NCI-H2227 (cell line): ENCODE data around the gene KLHL29.

Experiments
- DNase-seq: peaks from one replicate; lab custom pipeline; 2025; ENCODE audit not compliant: unreplicated experiment; lab: John Stamatoyannopoulos, UW

KLHL29 gene

DNA sequence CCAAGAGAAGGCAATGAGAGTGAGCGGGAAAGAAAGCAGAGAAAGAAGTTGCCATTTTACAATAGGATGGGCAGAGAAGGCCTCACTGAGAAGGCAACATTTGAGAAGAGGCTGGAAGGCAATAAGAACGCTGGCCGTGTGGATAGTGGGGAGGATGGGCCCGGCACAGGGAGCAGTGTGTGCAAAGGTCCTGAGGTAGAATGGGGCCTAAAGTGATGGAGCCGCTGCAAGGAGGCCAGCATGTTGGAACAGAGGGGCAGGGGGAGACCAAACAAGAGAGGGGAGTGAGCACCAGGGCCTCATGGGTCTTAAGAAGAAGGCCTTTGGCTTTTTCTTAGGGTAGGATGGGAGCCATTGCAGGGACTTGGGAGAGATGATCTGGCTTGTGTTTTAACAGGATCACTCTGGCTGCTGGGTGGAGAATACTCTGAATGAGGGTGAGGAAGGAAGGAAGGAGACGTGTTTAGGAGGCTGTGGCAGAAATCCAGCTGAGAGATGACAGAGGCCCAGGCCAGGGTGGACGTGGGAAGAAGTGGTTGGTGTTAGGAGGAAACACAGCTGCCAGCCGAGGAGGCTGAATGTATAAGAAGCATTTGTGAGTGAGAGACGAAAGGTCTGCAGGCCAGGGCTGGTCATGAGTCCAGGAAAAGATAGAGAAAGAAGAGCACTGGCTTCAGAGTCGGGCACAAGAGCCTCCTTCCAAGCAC, 159.8 kb downstream of the KLHL29 start:
- no peak for DNase-seq

DNA sequence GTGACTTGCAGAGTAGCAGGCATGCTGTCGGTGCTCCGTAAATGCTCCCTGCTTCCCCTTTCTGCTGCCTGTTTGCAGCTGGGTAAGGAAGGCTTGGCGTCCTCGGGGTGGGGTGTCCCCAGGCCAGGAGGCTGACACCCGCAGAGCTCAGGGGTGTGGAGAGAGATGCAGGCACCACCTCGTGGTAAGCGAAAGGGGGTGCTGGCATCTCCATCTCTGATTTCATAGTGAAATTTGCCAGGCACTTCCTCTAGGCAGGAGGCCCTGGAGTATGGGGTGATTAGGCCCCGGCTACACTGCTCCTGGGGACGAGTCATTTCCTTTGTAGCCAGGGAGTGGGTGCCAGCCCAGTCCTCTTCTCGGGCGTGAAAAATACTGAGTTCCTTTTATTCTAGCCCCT, 160.4 kb downstream of the KLHL29 start:
- no peak for DNase-seq

DNA sequence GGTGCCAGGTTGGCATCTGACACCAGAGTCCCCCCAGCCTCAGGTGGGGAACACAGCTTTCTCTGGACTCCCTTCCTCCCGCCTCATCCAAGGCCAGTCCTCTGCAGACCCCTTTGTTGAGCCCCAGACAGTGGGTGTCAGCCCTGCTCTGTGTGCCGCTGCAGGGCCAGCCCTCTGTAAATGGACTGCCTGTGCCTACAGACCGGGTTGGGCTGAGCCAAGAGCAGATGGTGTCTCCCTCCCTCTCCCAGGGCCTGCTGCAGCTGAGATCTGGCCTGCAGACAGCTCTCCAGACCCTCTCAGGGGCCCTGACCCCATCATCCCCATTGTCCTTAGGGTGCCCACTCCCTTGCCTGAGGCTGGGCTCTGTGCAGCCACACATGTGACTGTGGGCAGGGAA, 160.8 kb downstream of the KLHL29 start:
- DNase-seq, result peak; percentile 23

DNA sequence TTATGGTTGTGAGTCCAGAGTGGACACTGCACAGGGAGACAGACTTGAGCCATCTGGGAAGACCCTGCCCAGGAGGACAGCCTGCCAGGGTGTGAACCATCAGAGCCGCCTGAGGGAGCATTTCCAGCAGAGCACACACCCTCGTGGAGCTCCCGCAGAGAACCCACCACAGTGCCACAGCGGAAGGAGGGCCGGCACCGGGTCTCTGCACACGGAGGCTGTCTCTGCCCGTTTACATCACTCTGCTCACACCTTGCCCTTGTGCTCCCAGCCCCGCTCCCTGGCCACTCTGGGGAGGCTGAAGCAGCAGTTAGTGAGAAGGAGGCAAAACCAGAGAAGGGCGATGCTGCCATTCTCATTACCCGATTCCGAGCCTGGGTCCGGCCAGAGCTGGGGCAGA, 161.9 kb downstream of the KLHL29 start:
- DNase-seq, result no peak

DNA sequence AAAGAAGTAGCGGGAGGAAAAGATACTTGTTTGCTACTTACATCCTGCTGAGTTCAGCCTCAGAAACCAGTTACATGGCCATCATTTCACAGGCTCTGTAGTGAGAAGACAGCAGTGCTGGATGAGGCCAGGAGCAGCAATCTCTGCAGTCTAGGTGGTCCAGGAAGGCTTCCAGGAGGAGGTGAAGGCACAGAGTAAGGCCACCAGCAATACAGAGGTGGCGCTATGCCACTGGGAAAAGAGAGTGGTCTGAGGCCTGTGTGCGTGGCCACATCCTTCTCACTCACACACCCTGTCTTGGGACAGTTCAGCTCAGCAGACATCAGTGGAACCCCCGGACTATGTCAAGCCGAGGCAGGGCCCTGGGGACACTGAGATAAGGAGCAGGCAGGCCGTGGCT, 162.7 kb downstream of the KLHL29 start:
- no peak for DNase-seq

DNA sequence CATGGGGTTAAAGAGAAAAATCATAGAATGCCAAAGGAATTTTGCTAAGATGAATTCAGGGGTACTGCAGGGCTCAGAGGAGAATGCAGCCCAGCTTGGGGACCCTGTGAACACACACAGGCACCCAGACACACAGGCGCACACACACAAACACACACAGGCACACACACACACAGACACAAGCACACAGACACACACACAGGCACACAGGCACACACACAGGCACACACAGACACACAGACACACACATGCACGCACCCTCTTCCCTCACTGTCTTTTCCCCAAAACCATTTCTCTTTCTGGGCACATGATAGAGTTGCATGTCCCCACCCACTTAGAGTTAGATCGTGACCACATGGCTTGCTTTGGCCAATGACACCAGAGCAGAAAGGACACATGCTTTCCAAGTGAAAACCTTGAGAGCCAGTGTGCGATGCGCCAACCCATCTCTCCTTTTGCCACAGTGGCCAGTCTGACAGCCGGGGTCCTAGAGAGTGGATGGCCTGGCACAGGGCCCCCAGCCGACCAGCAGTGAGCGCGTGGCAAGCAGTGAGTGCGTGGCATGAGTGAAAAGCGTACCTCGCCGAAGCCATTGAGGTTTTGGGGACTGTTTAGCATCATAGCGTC, 163.3 kb downstream of the KLHL29 start:
- DNase-seq, result no peak

DNA sequence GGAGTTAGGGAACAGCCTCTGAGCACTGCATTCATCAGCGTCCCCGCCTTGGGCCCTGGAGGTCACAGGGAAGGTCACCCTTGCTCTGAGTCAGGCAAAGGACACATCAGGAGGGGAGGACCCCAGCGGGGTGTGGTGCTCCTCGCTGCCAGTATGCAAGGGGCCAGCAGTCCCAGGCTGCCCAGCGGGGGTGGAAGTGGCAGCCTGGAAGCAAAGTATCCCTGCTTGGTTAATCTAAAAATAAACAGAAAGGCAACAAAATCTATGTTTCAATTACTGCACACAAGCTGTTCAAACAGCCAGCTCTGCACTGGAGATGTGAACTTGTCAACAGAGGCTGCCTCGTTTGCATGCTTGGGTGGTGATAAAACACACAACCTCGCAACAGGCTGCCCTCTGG, 164.1 kb downstream of the KLHL29 start:
- peak; percentile 24 for DNase-seq

DNA sequence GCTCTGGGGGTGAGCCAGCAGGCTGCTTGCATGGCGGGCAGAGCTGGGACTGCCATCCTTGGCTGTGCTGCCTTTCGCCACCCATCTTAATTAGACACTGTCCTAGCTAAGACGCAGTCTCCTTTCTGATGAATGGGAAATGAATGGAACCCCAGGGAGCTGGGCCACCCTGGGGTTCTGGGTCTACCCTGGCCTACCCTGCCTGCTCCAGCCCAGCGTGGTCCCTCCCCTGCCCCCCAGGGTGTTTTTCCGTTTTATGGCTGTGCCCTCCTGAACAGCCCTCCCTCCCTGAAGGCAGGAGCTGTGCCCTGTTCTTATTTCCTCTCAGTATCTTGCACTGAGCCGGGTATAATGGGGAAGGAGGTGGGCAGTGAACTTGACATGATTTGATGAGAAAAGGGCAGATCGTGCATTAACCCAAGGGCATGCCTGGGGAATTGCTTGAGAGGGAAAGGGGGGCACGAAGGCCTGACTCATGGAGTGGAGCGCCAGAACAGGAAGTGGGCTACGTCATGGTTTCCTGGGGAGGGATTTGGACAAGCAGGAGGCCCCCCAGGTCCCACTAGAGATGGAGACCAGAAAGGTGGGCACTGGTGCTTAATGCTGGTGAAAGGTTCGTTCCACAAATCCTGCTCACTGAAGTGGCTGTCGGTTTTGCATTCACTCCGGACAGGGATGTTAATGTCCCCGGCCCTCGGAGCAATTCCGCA, 165.0 kb downstream of the KLHL29 start:
- DNase-seq, result peak; percentile 43

DNA sequence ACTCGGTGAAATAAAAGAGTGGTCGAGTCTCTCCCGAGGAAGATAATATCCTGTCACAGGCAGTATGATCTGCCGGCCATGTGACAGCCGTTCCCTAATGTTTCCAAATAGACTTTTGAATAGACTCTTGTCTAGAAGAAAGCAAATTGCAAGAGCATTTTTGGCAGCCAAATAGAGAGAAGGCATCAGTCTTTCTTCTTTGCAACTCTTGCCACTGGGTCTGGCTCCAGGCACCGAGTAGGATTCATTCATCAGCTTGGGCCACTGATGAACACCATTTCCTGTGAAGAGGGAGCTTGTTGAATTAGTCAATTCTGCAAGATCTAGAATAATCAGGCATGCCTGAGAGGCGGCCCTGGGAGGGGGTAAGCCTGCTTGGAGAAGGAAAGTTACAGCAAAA, 165.6 kb downstream of the KLHL29 start:
- peak; percentile 43 for DNase-seq

DNA sequence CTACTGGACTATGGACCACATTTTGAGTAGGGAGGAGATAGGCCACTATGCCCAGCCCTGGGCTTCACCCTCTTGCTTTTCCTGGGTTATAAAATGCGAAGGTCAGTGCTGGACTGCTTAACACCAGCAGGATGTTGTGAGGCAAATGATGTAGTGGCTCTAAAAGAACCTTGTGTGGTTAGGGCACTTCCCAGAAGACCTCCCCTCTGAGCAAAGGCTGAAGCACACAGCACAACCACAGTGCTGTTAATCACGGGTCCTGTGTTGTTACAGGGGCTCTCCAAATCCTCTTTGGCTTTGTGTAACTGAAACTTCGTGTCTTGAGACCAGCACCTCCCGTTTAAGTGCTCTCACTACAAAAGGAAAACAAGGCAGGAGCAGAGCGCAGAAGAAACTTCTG, 166.9 kb downstream of the KLHL29 start:
- DNase-seq, result no peak

DNA sequence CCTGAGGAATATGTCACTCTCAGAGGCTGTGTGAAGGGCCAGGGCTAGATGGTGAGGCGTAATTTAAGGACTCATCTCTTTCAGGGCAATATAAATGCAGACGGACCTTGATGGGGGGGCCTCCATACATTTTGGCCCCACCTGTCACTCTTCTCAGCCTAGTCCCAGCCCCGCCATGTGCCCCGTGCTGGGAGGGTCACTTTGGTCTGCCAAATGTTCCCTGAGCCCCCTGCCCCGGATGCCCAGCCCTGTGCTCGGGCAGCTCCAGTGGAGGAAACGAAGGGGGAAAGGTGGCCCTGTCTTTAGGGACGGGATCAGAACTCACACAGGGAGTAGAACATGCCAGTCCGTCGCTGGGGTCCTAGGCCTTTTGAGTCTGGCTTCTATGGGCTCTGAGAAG, 168.6 kb downstream of the KLHL29 start:
- DNase-seq, result no peak

DNA sequence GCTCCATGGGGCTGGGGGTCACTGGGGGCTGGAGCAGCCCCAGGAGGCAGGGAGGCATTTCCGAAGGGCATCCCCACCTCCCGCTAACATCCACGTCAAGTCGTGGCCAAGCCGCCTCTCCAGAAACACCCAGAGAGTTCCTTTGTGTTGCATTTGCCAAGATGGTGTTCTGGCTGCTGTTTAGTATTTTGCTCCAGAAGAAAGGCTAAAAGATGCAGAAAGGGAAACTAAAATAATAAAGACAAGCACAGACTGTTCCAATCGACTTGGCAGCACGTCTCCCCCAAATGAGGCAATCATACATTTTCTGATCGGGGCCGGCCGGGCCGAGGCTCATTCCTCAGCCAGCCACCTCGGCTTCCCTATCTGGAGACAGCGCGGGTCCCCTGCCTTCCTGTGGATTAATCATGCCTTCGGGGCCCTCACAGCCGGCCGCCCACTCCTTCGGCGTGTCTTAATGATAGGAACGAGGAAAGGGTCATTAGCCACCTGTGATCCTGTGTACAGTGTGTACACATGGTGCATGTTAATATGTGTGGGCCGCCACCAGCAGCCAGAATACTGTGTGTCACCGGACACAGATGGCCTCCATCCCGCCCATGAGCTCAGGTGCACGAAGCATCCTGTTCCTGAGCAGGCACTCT, 169.2 kb downstream of the KLHL29 start:
- DNase-seq, result peak; percentile 34

DNA sequence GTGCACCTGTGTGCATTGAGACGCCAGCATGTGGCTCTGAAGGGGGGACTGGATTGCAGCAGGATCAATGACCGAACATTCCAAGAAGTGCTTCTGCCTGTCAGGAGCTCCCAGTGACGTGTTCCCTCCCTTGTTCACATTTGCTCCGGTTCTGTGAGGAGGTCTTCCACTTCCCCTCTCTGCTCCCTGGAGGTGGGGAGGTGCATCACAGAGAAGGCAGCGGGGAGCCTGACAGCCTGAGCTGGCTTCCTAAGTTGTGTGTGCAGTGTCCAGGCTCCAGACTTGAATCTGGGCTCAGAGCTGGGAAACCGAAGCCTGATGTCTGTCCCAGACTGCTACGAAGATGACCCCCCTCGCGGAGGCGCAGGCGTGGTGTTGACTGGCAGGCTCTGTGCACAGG, 171.0 kb downstream of the KLHL29 start:
- DNase-seq, result no peak

DNA sequence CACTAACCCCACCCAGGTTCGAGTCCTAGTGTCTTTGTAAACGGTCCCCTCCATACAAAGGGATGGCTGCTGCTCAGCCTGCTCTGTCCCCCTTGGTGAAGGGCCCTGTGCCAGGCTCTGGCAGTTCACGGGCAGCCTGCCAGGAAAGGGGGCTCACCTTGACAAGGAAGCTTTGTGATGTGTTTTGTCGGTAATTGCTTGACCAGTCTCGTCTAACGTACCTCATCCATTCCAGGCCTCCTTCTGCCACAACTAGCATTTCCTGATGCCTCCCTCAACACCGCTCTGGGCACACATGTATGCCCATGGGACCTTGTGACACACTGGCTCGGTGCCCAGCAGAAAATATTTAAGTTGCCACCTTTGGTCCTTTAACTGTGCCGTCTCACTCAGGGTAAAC, 171.9 kb downstream of the KLHL29 start:
- DNase-seq, result no peak

DNA sequence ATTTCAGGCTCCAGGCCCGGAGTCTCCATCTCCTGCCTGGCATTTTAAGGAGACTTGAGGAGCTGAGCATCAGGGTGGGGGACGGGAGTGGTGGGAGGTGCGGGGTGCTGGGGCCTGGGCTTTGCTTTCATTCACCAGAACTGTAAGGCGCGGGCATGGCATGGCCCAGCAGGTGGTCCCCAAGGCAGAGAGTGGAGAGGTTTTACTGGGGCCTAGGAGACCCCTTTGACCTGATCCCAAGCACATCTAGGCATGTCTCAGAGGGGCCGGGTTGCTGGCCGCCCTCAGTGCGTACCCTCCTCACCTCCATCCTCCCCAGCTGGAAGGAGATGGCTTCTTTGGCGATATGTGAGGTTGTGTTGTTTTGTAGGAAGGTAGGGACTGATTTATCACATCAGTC, 172.5 kb downstream of the KLHL29 start:
- DNase-seq, result no peak

DNA sequence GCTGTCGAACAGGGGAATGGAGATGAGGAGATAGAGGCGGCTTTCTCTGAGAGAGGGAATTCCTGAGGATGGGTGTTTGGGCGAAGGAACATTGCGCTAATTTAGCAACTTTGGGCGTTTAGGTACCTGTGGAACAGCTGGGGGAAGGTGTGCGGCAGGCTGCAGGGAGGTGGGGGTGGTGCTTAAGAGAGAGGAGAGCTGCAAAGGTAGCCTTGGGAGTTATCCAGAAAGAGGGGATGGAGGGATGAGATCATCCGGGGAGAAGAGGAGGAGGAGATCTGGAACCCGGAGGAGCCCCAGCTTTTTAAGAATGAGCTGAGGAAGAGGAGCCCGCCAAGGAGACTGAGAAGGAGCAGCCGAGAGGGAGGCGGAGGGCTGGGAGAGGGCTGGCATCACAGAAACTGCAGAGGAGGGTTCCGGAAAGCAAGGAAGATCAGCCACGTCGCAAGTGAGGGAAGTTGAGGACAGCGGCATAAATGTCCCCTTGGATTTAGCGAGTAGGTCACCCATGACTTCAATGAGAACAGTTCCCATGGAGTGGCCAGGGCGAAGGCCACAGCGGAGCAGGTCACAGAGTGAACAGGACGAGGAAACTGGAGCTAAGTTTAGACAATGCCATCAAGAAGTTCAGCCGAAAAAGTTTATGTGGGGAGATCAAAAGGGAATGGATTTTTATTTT, 174.7 kb downstream of the KLHL29 start:
- no peak for DNase-seq

DNA sequence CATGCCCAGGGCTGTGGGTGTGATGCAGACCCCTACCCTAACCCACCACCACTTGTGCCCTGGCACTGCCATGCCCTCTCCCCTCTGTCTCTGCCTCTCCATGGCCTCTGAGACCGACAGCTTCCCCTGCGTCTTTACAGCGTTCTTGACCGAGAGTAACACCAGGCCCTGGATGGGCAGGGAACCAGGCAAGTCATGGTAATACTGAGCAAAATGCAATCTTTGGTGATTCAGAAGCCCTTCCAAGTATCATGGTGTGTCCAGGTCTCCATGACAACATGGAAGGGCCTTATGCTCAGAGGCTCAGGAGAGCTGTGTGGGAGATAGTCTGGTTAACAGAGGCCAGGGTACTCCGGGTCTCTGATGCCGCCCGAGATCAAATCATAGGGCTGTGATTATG, 176.1 kb downstream of the KLHL29 start:
- DNase-seq, result no peak

DNA sequence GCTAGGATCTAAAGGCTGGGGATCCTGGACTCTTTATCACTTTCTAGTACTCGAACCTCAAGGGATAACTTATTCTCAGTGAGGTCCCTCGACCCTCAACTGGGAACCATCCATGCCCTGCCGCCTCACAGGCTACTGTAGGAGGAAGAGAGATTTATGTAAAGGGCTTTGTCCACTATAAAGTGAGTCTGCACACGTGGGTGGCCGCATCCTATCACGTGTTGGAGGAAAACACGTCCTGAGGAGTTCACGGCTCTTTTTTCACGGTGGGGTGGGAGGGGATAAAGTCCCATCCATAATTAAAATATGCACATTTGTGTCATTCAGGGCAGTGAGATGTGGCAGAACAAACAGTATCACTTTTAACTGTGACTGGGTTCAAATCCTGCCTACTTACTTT, 176.6 kb downstream of the KLHL29 start:
- no peak for DNase-seq

DNA sequence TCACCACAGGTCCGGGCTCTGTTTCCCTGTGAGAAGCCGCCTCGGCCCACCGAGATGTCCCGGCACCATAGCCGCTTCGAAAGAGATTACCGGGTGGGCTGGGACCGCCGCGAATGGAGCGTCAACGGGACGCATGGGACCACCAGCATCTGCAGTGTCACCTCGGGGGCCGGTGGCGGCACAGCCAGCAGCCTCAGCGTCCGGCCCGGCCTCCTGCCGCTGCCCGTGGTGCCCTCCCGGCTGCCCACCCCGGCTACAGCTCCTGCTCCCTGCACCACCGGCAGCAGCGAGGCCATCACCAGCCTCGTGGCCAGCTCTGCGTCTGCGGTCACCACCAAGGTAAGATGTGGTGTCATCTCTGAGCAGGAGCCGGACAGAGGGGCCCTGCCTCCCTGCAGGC, 177.2 kb downstream of the KLHL29 start:
- no peak for DNase-seq

DNA sequence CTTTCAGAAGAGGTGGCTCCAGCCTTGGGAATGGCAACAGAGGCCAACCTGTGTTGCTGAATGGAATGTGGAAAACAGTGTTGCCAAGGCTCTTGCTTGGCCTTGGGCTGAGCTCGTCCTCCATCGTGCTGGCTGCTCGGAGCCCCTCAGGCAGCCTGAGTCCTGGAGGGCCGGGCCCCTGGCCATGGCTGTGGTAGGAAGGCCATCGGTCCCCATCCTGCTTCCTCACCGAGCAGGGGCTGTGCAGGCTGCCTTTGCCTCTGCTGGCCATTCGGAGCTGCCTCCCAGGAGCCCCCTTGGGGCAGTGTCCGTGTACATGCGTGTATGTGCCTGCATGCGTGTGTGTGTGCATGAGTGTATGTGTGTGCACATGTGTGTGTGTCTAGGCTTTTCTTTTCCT, 178.2 kb downstream of the KLHL29 start:
- DNase-seq, result no peak
